NCI-H2107 treated with DMSO at 0.1 percent for 48 hours (cell line): Measurements from ENCODE around the gene TEX13D.

Experiments
- DNase-seq: peaks from one replicate; lab custom pipeline; 2025; ENCODE audit not compliant: unreplicated experiment; lab: John Stamatoyannopoulos, UW

Gene TEX13D

DNA sequence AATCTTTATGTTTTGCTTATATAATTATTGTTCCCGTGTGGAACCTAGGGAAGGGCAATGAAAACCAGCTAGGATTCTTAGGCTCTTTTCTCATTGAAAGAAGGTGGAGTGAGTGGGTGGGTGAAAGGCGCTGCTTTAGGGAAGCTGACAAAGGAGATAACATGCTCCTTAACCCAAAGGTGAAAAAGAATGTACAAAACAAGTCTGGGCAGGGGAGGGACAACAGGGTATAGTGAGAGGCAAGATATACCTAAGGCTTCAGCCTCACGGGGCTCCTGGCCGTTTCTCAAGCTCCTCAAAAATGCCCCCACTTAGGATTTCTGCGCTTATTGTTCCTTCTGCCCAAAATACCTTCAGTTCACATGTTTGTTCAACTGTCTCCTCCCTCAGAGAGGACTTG, 15.7 kb downstream of the TEX13D start:
- DNase-seq: no peak

DNA sequence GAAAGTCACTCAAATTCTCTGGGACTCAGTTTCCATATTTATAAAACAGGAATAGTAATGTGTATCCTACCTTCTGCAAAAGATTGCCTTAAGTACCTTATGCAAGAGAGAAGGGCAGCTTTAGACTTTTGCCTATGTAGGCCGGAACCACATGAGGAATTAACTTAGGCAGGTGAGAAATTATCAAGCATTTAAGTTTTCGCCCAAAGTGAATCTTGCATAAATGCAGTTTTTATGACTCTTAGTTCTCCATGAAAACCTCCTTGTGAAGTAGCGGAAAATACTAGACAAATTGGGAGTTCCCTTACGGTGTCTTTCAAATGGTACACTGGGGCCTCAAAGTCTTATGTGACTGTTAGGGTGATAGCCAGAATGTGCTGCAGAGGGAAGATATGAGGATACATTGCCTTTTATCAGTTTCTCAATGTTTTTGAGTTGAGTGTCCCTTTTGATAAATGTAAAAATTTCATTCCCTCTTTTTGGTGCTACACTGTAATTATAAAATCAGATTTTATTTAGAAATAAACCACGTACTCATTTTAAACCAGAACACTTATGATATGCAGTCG, 16.5 kb downstream of the TEX13D start:
- DNase-seq: no peak

DNA sequence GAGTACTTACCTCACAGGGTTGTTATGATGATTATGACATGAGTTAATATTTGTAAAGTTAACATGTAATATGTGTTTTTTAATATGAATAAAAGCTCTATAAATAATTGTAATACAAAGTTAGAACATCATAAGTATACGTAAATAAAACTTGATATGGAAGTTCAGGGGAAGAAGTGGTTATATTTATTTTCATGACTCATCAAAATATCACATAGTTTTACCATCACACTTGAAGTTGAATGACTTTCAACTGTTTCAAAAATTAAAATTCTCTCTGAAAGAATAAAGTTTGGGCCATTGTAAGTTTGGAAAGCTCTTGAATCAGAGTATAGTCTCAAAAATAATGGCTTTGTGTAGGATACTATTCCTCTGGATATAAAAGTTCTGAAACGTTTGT, 22.2 kb downstream of the TEX13D start:
- no peak for DNase-seq

DNA sequence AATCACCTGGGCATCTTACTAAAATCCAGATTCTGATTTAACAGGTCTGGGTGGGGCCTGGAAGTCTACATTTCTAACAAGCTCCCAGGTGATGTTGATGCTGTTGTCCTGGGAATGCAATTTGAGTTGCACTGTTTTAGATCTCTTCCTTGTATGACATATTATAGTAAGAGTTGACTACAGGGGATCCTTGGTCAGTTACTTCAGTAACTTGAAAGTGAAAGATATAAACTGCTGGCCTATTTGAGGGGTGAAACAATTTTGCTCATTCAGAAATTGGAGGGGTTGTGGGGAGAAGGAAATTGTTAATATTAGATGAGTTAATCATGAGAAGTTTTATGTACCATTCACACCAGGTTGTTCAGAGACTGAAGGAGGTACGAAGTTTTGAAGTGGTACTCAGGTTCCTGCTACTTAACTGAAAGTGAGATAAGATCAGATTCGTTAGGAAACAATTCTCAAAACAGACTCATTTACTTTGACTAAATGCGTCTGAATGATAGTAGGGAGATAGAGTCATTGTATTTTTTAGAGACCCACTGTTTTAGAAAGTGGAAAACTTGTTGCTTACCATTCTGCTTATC, 26.4 kb downstream of the TEX13D start:
- DNase-seq: no peak

DNA sequence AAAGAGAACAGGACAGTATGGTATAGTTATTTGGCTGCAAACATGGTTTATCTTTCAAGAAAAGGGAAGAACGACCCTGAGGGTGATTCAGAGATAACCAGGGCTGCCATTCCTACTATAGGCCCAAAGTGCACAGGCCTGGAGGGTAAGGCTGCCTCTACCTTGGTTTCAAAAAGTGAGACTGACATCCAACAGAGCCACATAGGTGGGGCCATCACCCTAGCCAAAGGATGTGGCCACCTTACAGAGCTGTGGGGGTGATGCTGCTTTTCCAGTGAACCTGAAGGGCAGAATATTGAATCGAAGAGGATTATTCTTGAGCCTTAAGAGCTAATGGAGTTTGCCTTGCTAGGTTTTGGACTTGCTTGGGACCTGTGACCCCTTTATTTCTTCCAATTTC, 29.6 kb downstream of the TEX13D start:
- no peak for DNase-seq

DNA sequence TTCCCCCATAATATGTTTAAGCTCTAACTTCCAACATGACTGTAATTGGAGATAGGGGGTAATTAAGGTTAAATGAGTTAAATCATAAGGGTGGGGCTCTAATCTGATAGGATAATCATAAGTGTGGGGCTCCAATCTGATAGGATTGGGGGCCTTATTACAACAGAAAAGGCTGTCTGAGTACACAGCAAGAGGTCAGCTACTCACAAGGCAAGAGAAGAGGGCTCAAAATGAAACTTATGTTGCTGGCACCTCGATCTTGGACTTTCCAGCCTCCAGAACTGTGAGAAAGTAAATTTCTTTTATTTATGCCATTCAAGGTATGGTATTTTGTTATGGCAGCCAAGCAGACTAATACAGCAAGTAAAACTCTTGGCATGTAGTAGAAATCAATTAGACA, 30.3 kb downstream of the TEX13D start:
- DNase-seq: no peak

DNA sequence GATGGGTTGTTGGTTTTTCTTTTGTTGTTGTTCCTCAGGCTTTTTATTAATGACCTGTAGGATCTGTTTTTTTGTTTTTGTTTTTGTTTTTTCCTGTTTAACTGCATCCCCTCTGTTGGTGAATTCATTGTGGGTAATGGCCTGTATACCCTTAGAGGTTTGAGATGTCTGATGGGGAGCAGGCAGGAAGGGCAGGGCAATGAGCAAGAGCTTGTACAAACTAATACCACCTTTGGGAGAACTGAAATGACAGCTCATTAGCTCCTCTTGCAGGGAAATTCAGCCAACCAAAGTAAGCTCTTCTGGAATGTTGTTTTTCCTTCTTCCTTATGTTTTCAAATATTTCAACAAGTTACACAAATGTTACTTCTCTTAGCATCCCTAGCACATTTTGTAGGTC, 37.3 kb downstream of the TEX13D start:
- DNase-seq: no peak

DNA sequence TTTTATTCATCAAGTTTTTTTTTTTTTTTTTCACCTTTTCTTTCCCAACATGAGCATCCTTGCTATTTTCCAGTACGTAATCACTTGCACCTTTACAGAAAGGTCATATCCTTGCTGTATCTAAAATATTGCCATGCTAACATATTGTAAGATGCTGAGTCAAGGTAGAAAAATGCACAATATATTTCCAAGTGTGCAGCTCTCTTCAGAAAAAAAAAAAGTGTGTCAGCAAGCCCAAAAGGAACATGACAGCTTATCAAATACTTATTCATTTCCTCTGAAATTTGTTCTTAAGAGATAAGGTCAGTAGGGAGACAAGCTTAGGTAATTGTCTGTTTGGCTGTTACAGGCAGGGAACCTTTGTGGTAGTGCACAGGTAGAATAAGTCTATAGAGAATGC, 40.9 kb downstream of the TEX13D start:
- no peak for DNase-seq

DNA sequence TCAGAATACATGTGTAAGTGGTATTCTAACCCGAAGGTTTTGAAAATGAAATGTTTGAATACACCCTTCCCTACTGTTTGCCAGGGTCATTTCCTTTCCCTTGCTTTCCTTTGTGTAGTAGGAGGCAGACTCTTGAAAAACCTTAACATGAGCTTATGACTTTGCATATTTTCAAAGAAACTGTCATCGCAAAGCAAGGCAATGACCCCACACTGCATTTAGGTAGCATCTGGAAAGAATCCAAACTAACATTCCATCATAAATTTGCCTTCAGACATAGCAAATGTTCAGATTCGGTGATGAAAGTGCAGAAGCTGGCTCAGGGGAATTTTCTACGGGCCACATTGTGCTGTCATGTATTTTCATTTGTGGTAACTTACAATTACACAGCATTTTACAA, 46.2 kb downstream of the TEX13D start:
- DNase-seq: no peak

DNA sequence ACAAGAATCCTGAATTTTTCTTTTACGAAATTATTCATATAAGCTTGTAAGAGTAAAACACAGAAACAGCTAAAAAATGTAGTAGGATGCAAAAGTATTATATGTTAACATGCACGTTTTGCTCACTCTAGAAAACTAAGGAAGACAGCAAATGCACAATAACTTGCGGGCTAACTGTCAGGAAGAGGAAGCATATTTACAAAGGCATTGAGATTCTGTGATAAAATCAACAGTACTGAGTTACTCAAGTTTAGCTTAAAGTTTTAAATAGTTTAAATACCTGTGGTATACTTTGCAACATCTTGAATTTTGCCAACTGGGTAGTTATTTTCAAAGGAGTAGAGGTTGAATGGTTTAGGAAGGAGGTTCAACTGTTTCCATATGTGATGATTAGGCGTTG, 50.9 kb downstream of the TEX13D start:
- no peak for DNase-seq

DNA sequence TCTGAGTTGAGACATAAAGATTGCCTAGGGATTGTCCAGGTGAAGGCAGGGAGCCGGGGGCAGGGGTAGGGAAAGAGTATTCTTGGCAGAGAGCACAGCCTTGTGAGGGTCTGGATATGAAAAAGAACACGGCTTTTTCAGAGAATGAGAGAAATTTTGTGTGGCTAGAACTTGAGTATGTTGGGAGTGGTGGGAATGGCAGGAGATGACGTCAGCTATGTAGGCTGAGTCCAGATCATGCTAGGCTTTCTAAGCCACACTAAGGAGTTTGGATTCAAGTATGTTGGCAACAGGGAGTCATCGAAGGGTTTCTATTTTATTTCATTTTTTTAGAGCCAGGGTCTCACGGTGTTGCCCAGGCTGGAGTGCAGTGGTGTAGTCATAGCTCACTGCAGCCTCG, 53.9 kb downstream of the TEX13D start:
- DNase-seq: no peak
